Endothelial cell of umbilical vein (primary cell): ENCODE measurements around the gene ANKIB1. TPM values are rescaled to one million over a fixed set of nuclear protein-coding genes. Genes with fewer than 3 reads are reported as not detected.

Source experiments
- BruUV-seq: library from RNA; stranded (reverse); fragments of 400-500 nt; replicated peaks from 2 replicates; lab custom pipeline; 2021; lab: Mats Ljungman, UMichigan
- CTCF ChIA-PET: fragments of 300-600, 350-600 bp; sonication (Branson Sonifier 250); formaldehyde crosslinking; loops from one replicate; lab custom pipeline; 2021; ENCODE audit warnings: antibody characterized with exemption, inconsistent platforms; lab: Charles Lee
- POLR2A ChIA-PET: fragments of 300-600, 350-600 bp; sonication (Branson Sonifier 250); formaldehyde crosslinking; loops from one replicate; lab custom pipeline; 2021; ENCODE audit warnings: antibody characterized with exemption, inconsistent platforms; lab: Charles Lee
- DNase-seq: peaks from one replicate; pipeline ENCODE4 v3.0.0-alpha.2; 2011; ENCODE audit warnings: low read depth, low spot score
- FAIRE-seq: peaks from 2 replicates; lab custom pipeline; 2011; peaks lifted over from hg19 to GRCh38; lab: Jason Lieb, UNC
- H2AFZ ChIP-seq: 2 replicates; pipeline ENCODE4 v1.6.0; 2012; ENCODE audit warnings: low read depth, low read length, control low read depth, inconsistent platforms
- H3K27ac ChIP-seq: 2 replicates; pipeline ENCODE4 v1.5.1; 2011; ENCODE audit warnings: low read depth, mild to moderate bottlenecking, control low read depth, low read length, moderate library complexity; ENCODE audit not compliant: insufficient read depth
- H3K27me3 ChIP-seq, 2 experiments: 2 replicates each; pipeline versions ENCODE4 v1.6.0 to v1.6.1; 2011; ENCODE audit warnings: low read length in 2 of 2, mixed read lengths in 1 of 2; ENCODE audit not compliant: control insufficient read depth in 2 of 2, insufficient read depth in 2 of 2
- H3K36me3 ChIP-seq, 2 experiments: 2 replicates in 1 of 2; 3 replicates in 1 of 2; pipeline ENCODE4 v1.5.1; 2011; ENCODE audit warnings: low read length in 2 of 2, mild to moderate bottlenecking in 1 of 2, moderate library complexity in 1 of 2; ENCODE audit not compliant: control insufficient read depth in 2 of 2, insufficient read depth in 2 of 2; ENCODE audit errors: extremely low read depth in 1 of 2
- H3K4me1 ChIP-seq: 3 replicates; pipeline ENCODE4 v1.5.1; 2011; ENCODE audit warnings: mild to moderate bottlenecking, low read length; ENCODE audit not compliant: control insufficient read depth, insufficient read depth; ENCODE audit errors: extremely low read depth
- H3K4me2 ChIP-seq: 2 replicates; pipeline ENCODE4 v1.6.1; 2011; ENCODE audit warnings: low read length, control low read depth, mixed read lengths; ENCODE audit not compliant: insufficient read depth
- H3K4me3 ChIP-seq, 3 experiments: fragments of 200-600 bp in 1 of 3; sonication (generic), shearing (Covaris generic) in 1 of 3; replicated peaks in 1 of 3; 2 replicates each; pipeline ENCODE4 v1.5.1; 2011 to 2016; ENCODE audit warnings: control low read depth in 3 of 3, low read length in 3 of 3, mild to moderate bottlenecking in 2 of 3, inconsistent platforms in 1 of 3, low read depth in 1 of 3, moderate library complexity in 1 of 3; ENCODE audit not compliant: insufficient read depth in 1 of 3
- H3K79me2 ChIP-seq: 2 replicates; pipeline ENCODE4 v1.6.0; 2012; ENCODE audit warnings: low read length, inconsistent platforms; ENCODE audit not compliant: control insufficient read depth, insufficient read depth
- H3K9ac ChIP-seq: replicated peaks from 2 replicates; pipeline ENCODE3; 2011; ENCODE audit warnings: low read length, control low read depth; ENCODE audit not compliant: insufficient read depth; ENCODE audit errors: extremely low read depth
- H3K9me1 ChIP-seq: replicated peaks from 3 replicates; pipeline ENCODE4 v1.6.0; 2011; ENCODE audit warnings: mild to moderate bottlenecking, low read length; ENCODE audit not compliant: control insufficient read depth, insufficient read depth; ENCODE audit errors: extremely low read depth
- H3K9me3 ChIP-seq: replicated peaks from 2 replicates; pipeline ENCODE4 v1.5.1; 2012; ENCODE audit warnings: low read length, inconsistent platforms; ENCODE audit not compliant: control insufficient read depth, insufficient read depth
- H4K20me1 ChIP-seq: replicated peaks from 2 replicates; pipeline ENCODE3; 2011; ENCODE audit warnings: mild to moderate bottlenecking, low read length; ENCODE audit not compliant: control insufficient read depth, insufficient read depth; ENCODE audit errors: extremely low read depth
- EZH2 ChIP-seq: IDR thresholded peaks from 2 replicates; pipeline ENCODE4 v1.6.1; 2012; ENCODE audit warnings: borderline replicate concordance, low read depth, mild to moderate bottlenecking, moderate library complexity, low read length, inconsistent platforms; ENCODE audit not compliant: severe bottlenecking
- FOS ChIP-seq: IDR thresholded peaks from 2 replicates; pipeline ENCODE4 v1.6.1; 2011; ENCODE audit warnings: mild to moderate bottlenecking, low read length, moderate library complexity, borderline replicate concordance; ENCODE audit not compliant: insufficient read depth
- GATA2 ChIP-seq: IDR thresholded peaks from 2 replicates; pipeline ENCODE4 v1.7.0; 2011; ENCODE audit warnings: low read depth, mild to moderate bottlenecking, moderate library complexity, mixed read lengths, low read length; ENCODE audit not compliant: insufficient read length, insufficient read depth
- JUN ChIP-seq: IDR thresholded peaks from 2 replicates; pipeline ENCODE4 v1.6.1; 2011; ENCODE audit warnings: borderline replicate concordance, low read depth; ENCODE audit not compliant: insufficient read length, insufficient read depth
- MYC ChIP-seq: IDR thresholded peaks from one replicate; pipeline ENCODE4 v1.6.1; 2011; ENCODE audit warnings: mild to moderate bottlenecking, low read depth, low read length
- POLR2A ChIP-seq: IDR thresholded peaks from 2 replicates; pipeline ENCODE4 v1.6.1; 2012; ENCODE audit warnings: low read depth, mild to moderate bottlenecking, control low read depth, low read length
- POLR2AphosphoS5 ChIP-seq: IDR thresholded peaks from 2 replicates; pipeline ENCODE4 v1.6.1; 2012; ENCODE audit warnings: low read depth, mild to moderate bottlenecking, control low read depth, low read length, moderate library complexity; ENCODE audit not compliant: insufficient read depth
- dilution Hi-C: fragments of 300-500 bp; cut with MboI; formaldehyde crosslinking; loops from one replicate; pipeline ENCODE4 v1.15.0; 2019; ENCODE audit warnings: low sequenced_read_pairs; ENCODE audit not compliant: extremely low pct_ligation_motif_present
- intact Hi-C: fragments of 100-400 bp; cut with micrococcal nuclease; formaldehyde crosslinking; loops from one replicate; pipeline ENCODE4 v1.10.0; 2022
- polyA plus RNA-seq, 4 experiments: library from polyadenylated mRNA; depleted of rRNA in 3 of 4; stranded (reverse) in 3 of 4; unstranded in 1 of 4; fragments of >200 nt; gene quantifications; 2 replicates each; pipeline versions ENCODE4 v1.2.1 to v1.2.3, GENCODE V29; 2011 to 2012; ENCODE audit warnings: missing spikeins in 1 of 4
- total RNA-seq: library from RNA; stranded (reverse); gene quantifications from 2 replicates; pipeline ENCODE4 v1.2.3, GENCODE V29; 2021
- TF ChIP-seq, protein P1 (sequence below): IDR thresholded peaks from 2 replicates; pipeline ENCODE4 v1.6.1; 2011; ENCODE audit not compliant: insufficient read depth, insufficient read length
- TF ChIP-seq, protein P2 (sequence below), 2 donors: IDR thresholded peaks; 1 replicate in 1 of 2; 2 replicates in 1 of 2; pipeline ENCODE4 v1.5.1; 2011; ENCODE audit warnings: low read length in 2 of 2, mild to moderate bottlenecking in 2 of 2, moderate library complexity in 2 of 2, control low read depth in 1 of 2, inconsistent platforms in 1 of 2, low read depth in 1 of 2; ENCODE audit not compliant: insufficient read depth in 1 of 2; ENCODE audit errors: extremely low read depth in 1 of 2

ANKIB1 gene
- total and polyA plus RNA-seq, 2 donors (not counting 3 experiments of a cell fraction or from before 2014, with no cell fraction given) = 16.9 to 56.5 TPM

DNA sequence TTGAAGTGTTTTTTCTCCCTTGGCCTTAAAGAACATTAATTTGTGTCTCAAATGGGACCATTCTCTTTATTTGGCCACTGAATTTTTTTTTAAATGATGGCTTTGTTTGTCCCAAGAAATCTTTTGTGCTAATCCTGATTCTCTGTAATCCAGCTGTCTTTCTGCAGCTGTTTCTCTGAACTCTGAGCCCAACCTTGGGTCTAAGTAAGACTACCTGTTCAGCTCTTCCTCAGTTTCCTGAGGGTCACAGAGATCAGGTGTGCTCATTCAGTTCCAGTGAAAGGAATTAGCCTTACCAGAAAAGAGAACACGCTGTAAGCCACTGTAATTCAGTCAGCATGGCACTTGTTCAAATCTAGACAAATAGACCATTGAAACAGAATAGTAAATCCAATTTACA lies 94.2 kb downstream of the ANKIB1 start:
- POLR2A ChIA-PET = no interaction called here
- H3K4me1 ChIP-seq = no peaks in the 10 kb centered on the region
- CTCF ChIA-PET = no interaction called here
- H4K20me1 ChIP-seq = no peaks in the 10 kb centered on the region
- dilution Hi-C loops (no loop called here), intact Hi-C loops (no loop called here)
- no peak overlapping the region for H2AFZ ChIP-seq
- TF ChIP-seq MYC = no peak
- no peak for TF ChIP-seq POLR2A
- TF ChIP-seq GATA2 = no peak
- TF ChIP-seq FOS = no peak
- no peak for TF ChIP-seq POLR2AphosphoS5
- TF ChIP-seq, protein P1, sequence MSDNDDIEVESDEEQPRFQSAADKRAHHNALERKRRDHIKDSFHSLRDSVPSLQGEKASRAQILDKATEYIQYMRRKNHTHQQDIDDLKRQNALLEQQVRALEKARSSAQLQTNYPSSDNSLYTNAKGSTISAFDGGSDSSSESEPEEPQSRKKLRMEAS = no peak
- TF ChIP-seq EZH2 = no peak
- no peak for TF ChIP-seq JUN
- TF ChIP-seq, protein P2, sequence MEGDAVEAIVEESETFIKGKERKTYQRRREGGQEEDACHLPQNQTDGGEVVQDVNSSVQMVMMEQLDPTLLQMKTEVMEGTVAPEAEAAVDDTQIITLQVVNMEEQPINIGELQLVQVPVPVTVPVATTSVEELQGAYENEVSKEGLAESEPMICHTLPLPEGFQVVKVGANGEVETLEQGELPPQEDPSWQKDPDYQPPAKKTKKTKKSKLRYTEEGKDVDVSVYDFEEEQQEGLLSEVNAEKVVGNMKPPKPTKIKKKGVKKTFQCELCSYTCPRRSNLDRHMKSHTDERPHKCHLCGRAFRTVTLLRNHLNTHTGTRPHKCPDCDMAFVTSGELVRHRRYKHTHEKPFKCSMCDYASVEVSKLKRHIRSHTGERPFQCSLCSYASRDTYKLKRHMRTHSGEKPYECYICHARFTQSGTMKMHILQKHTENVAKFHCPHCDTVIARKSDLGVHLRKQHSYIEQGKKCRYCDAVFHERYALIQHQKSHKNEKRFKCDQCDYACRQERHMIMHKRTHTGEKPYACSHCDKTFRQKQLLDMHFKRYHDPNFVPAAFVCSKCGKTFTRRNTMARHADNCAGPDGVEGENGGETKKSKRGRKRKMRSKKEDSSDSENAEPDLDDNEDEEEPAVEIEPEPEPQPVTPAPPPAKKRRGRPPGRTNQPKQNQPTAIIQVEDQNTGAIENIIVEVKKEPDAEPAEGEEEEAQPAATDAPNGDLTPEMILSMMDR (IDR thresholded peaks at IDR 0.05; ENCODE audit: extremely low read depth in 1 of 2, insufficient read depth in 1 of 2, low read depth in 1 of 2, low read length in 2 of 2) = no peak
- H3K4me3 ChIP-seq = no peak overlapping the region
- H3K79me2 ChIP-seq = no peaks in the 10 kb centered on the region
- no peak overlapping the region for H3K9ac ChIP-seq
- DNase-seq (no peak), FAIRE-seq (no peak)
- no peaks in the 10 kb centered on the region for H3K36me3 ChIP-seq
- H3K9me3 ChIP-seq = no peaks in the 10 kb centered on the region
- H3K9me1 ChIP-seq = no peaks in the 10 kb centered on the region
- H3K27me3 ChIP-seq = no peaks in the 10 kb centered on the region
- H3K27ac ChIP-seq = no peak overlapping the region
- no TSS peak for BruUV-seq
- H3K4me2 ChIP-seq = no peak overlapping the region
